CD4-positive, alpha-beta T cell treated with Interleukin-1 beta for 1 hour (primary cell): ENCODE measurements around the gene KCNK5.

ENCODE experiments used
- DNase-seq, 2 donors: peaks; one replicate each; pipeline ENCODE4 v3.0.0-alpha.2; 2020 to 2022

Gene KCNK5

DNA sequence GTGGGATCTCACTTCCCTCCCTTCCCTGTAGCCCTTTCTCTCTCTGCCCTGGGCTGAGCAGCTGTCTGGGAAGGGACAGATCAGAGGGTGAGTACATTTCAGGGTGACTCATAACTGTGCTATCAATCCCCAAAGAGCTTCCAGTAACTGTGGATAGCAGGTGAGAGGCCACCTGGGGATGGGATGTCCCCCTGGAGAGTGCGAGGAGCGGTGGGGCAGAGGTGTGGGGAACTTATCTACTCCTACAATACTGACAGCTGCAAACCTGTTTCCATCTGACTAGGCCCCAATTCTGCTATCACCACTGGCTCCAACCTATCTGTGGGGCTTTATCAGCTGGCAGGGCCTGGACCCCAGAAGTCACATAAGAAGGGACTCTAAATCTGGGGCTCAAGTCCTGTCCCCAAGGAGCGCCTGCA, 32.6 kb downstream of the KCNK5 start:
- DNase-seq = no peak

DNA sequence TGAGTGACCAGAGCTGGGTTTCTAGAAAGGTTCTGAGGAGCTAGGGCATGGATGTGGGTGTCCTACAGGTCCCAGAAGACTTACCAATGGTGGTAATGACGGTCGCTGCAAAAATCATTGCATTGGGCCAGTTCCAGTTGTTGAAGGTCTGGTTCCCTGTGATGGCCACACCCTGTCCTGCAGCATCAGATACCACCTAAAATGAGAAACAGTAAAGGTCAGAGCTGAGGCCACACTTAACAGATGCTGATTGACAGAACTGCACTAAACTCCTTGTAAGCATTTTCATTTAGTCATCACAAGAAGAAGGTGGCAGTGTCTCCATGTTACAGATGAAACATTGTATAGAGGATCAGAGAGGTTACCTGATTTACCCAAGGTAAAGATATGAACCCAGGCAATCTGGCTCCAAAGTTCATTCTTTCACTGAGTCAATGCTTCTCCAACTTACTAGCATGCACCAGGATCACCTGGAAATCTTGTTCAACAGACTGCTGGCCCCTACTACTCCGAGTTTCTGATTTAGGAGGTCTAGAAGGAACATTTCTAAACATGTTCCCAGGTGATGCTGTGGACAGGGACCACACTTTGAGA, 33.4 kb downstream of the KCNK5 start:
- DNase-seq = no peak

GRCh38 chr6:39194466-39194865, 34.8 kb downstream of the KCNK5 start:
- no peak for DNase-seq

- DNase-seq = no peak
These were observed 36.0 kb downstream of the KCNK5 start for GRCh38 chr6:39193201-39193791.

DNA sequence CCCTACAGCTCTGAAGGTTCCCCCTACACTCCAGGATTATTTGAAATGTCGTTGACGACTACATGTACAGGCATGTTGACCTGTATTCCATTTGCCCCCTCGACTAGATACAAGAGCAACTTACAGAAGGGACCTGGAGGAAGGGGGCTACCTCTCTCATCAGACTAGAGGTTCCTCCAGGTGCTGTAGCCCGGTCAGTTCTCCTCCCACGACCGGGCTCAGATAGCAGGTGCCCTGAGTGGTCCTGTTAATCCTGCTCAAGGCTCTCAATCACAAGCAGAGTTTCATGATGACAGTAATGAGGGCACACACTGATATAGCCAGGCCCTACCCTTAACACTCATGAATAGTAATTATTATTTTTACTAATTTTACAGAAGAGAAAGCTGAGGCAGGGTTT, 36.5 kb downstream of the KCNK5 start:
- DNase-seq = no peak

- no peak for DNase-seq
These were observed 37.9 kb downstream of the KCNK5 start for GRCh38 chr6:39191236-39191930.

DNA sequence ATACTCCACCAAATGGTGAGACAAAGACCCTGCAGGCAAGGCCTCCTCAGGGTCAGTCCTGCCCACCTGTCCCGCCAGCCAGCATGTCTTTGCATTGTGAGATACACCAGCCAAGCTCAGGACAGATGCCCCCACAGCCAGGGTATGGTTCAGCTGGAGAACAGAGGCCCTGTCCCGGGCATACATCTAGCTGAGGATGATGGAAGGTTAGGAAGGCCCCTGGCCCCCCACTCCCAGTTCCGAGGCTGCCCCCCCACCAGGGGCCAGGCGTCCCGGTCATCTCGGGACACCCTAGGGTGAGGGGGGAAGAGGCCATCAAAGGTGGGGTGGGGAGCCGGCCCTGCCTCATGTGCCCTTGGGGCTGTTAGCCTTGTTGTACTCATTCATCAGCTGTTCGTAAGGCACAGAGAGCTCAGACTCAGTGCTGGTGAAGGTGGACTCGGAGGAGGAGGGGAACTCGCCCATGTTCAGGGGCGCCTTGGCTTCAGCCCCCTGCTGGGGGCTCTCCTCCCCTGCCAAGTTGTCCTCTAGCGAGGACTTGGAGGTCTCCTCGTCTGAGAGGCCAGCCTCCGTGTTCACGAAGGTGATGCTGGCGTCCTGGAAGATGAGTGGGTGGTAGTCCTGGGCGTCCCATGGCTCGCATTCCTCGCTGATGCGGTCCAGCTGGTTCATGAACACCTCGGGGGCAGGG, 38.6 kb downstream of the KCNK5 start:
- no peak for DNase-seq

- DNase-seq = no peak
These were observed 39.2 kb downstream of the KCNK5 start for GRCh38 chr6:39189915-39190544.

DNA sequence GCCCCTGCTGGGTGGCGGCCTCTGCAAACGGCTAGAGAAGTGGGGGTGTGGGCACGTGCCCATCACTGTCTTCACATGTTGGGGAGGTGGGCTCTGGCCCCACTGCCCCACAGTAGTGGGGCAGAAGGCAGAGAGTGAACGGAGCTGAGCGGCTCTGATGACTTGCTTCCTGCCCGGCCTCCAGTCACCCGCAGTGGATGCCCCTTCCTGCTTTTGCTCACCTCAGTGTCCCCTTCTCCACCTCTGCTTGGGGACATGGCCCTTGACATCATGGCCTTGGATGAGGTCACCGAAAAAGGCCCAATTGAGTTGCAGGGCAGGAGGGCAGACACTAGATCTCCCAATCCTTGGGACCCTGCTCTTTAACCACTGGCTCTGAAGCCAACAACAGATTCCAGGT, 40.1 kb downstream of the KCNK5 start:
- DNase-seq = no peak

- no peak for DNase-seq
These were observed 40.7 kb downstream of the KCNK5 start for GRCh38 chr6:39188571-39188970.

DNA sequence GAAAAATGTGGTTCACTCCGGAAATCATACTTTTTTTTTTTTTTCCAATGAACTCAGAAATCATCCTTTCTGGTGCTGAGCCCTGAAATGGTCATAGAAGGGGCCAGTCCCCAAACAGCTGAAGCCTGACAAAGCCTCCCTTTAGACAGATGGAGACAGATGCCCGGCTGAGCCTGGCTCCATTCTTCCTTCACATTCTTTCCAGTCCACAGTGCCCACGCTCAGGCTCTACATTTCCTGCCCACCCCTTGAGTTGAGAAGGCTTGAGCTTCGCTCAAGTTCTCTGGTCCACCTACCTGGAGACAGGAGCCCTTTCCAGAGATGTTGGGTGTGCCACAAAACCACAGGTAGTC, 41.2 kb downstream of the KCNK5 start:
- no peak for DNase-seq

DNA sequence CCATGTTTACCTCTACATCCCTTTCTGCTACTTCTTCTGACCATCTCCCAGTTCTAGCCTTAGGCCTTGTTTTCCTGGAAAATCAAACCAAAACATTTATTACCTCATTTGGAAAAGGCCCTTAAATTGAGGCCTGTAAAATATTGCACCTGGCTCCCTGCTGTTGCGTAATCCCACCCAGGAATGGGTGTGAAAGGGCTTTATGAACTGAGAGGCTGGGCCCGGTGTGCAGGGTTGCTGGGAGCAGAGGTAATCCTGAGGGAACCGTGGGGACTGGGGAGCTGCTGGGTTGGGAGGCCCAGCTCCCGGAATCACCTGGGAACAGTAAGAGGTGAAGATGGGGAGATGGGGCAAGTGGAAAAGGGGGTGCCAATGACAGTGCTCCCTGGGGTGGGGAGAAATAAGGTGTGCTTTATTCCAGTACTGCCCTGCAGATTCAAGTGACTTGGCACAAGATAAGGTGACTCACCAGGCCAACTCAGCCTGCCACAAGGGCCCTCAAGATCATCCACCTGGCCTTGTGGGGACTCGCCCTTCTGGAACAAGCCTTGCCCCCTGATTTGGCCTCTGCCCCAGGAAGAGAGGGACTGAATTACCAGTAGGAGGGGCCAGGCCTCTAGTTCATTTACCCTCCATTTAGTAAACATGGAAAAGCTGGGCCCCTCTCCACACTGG, 44.2 kb downstream of the KCNK5 start:
- no peak for DNase-seq

GRCh38 chr6:39182604-39183003, 46.7 kb downstream of the KCNK5 start:
- DNase-seq = no peak

GRCh38 chr6:39181826-39182225, 47.4 kb downstream of the KCNK5 start:
- DNase-seq = no peak

DNA sequence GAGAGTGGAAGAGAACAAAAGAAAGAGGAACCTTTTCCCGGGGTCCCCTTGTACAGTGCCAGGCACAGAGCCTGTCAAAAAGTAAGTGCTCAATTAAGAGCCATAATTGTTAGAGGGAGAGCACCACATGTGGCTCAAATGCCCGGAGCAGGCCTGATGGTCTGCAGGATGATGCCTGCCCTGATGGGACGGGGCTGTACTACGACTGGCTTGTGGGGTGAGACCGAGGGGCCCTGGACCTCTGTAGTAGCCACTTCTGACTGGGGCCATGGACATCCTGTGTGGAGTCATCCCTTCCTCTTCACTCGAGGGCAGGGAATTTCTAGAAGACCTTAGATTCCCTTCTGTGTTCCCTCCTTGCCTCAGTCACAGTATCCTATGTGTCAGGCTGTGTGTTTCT, 47.9 kb downstream of the KCNK5 start:
- DNase-seq = no peak

GRCh38 chr6:39178804-39179203, 50.5 kb downstream of the KCNK5 start:
- no peak for DNase-seq

DNA sequence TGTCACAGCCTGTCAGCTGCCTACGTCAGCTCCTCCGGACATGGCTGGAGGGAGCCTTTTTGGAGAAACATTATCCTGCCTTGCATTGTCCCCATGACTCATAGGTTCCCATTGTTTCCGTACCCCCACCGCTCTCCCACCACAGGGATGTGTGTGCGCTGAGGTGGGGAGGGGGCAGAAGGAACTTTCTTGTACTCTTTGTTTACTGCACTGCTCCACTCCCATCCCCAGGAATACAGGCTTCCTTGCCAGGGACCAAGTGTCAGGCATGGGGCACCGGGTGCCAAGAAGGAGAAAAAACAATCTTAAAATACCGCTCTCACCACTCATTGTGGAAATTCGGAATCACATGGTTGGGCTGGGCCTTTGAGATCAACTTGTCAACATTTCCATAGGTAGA, 51.0 kb downstream of the KCNK5 start:
- DNase-seq = no peak

DNA sequence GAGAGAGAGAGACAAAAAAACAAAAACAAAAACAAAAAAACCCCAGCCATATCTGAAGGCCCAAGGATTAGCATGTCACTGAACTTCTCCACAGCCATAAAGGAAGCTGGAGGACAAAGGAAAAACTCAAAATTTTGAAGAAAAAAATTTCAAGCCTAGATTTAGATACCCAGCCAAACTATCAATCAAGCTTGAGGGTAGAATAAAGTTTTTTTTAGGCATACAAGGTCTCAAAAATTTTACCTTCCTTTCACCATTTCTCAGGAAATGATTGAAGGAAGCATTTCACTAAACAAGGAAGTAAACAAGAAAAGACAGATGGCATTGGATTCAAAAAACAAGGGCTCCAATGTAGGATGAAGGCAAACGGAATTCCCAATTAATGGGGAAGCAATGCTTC, 52.1 kb downstream of the KCNK5 start:
- no peak for DNase-seq

- no peak for DNase-seq
These were observed 56.0 kb downstream of the KCNK5 start for GRCh38 chr6:39173270-39173669.

DNA sequence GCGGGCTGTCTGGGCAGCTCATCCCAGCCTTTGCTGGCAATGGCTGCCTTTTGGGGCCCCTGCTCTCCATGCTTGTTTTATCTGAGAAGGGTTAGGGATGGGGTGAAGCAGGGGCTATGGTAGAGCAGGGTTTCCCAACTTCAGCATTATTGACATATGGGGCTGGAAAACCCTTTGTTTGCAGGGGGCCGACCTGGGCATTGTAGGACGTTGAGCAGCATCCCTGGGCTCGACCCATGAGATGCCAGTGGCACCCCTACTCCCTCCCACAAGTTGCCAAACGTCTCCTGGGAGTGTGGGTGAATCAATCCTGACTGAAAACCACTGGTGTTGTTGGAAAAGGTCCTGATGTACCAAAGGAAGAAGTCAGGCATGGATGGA, 56.9 kb downstream of the KCNK5 start:
- DNase-seq = no peak

DNA sequence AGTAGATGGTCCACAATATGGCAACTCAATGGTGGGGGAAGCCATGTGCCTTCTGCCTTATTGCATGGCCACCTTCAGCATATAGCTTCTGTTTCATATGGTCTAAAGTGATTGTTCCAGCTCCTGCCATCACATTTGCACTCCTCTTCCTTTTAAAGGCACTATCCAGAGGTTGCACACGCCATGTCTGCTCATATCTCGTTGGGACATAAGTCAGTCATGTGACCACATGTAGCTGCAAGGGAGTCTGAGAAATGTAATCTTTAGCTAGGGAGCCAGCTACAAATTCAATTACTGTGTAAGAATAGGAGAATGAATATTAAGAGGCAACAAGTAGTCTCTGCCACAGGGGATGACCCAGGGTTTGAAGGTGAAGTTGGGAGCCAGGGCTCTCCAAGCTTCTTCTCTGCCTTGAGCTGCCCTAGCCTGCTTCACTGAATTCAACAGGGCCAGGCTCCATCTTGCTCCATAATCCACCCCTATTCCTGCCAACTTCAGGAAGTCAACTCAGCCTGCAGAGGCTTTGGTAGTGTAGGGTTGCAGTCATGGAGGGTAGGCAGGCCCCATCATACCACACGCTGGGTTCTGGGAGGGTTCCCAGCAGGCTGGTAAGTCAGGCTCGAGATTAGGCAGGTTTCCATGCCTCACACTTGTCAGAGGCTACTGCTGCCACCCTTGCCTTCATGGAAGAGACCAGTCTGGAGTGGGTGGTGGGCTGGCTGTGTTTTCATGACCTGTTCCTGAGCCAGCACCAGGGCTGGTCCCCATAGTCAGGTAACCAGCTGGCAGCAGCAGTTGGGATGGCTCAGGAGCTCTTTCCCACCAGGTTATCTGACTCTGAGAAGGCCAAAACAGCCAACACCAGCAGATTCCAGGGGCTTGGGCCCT, 57.5 kb downstream of the KCNK5 start:
- no peak for DNase-seq

DNA sequence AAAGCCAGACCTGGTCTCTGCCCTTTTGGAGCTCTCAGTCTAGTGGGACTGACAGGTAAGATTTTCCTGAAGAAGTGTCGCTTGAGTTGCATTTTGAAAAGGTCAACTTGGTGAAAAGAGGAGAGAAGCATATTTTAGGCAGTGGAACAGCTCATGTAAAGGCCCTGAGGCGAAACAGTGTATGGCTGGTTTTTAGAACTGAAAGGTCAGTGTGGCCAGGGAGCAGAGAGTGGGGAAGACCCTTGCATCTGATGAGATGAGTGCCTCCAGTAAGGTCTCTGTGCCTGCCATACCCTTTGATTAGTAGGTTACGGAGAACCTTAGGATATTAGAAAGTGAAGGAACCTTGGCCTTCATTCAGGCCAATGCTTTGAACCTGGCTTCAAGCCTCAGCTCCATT, 58.4 kb downstream of the KCNK5 start:
- no peak for DNase-seq
